ENCODE results near the gene BGN. TPM values are rescaled to one million over a fixed set of nuclear protein-coding genes. Genes with fewer than 3 reads are reported as not detected.

BGN gene
- total and polyA plus RNA-seq, 12 donors: 38.7 to 202 (median 68.0) TPM

DNA sequence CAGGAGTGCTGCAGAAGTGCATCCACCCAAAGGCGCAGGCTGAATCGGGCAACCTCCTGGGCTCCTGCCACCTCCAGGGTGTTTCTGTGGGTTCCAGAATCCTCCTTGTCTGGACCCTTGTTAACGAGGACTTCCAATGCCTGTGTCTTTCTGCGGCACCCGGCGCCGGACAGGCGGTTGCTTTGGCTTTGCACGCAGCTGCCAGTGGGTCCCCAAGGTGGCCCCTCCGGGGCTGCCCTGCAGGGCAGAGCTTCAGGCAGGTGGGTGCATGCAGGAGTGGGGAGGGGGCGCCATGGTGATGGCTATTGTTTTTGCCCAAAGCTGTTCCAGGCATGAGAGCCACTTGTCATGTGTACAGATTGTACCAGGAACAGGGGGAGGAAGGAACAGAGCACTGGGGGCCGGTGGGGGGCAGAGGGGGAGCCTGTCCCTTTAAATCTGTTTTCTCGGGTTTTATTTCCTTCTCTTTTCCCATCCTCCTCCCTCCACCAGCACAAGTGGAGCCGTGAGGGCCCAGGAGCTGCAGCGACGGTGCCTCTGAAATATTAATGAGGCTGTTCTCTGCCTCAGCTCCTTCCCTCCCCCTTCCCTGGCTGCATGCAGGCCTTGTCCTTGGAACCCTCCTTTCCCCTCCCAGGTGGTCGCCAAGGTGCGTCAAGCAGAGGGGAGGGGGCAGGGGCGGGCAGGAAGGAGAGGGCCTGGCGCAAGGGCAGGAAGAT, 35.8 kb downstream of the BGN start:
- ATAC-seq: no peak
- H3K4me1 ChIP-seq: no peaks in the 10 kb centered on the region
- no peaks in the 10 kb centered on the region for H3K9me3 ChIP-seq
- no peak overlapping the region for H3K27ac ChIP-seq
- no peak for DNase-seq
- intact Hi-C loops (cut with DNase I): loop anchor here in 1 of 10 donors (10.0 kb wide), 1 partner anchor 496 kb away; no protein-coding TSS in a partner anchor
- H3K4me3 ChIP-seq: no peak overlapping the region
- TF ChIP-seq, protein P1, sequence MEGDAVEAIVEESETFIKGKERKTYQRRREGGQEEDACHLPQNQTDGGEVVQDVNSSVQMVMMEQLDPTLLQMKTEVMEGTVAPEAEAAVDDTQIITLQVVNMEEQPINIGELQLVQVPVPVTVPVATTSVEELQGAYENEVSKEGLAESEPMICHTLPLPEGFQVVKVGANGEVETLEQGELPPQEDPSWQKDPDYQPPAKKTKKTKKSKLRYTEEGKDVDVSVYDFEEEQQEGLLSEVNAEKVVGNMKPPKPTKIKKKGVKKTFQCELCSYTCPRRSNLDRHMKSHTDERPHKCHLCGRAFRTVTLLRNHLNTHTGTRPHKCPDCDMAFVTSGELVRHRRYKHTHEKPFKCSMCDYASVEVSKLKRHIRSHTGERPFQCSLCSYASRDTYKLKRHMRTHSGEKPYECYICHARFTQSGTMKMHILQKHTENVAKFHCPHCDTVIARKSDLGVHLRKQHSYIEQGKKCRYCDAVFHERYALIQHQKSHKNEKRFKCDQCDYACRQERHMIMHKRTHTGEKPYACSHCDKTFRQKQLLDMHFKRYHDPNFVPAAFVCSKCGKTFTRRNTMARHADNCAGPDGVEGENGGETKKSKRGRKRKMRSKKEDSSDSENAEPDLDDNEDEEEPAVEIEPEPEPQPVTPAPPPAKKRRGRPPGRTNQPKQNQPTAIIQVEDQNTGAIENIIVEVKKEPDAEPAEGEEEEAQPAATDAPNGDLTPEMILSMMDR (IDR thresholded peaks at IDR 0.05): no peak
- 70 to 81% methylated on average over 16 to 19 of the region's 20 CpGs for WGBS, 2 donors
- H3K27me3 ChIP-seq: peaks cover 0 to 45% (median 3%) of the 10 kb centered on the region in 7 donors
- no peaks in the 10 kb centered on the region for H3K36me3 ChIP-seq

- ATAC-seq: peak in 1 of 8 donors; percentile 5
- WGBS, 2 donors: 68 to 78% methylated on average over 15 of the region's 15 CpGs
- no peaks in the 10 kb centered on the region for H3K36me3 ChIP-seq
- no peaks in the 10 kb centered on the region for H3K4me1 ChIP-seq
- TF ChIP-seq, protein P1 (IDR thresholded peaks at IDR 0.05): no peak
- peaks cover 0 to 27% (median 0%) of the 10 kb centered on the region in 7 donors for H3K27me3 ChIP-seq
- intact Hi-C loops (cut with DNase I): loop anchor here in 1 of 10 donors (10.0 kb wide), 1 partner anchor 498 kb away; no protein-coding TSS in a partner anchor
- no peaks in the 10 kb centered on the region for H3K9me3 ChIP-seq
- no peak for DNase-seq
- H3K27ac ChIP-seq: no peak overlapping the region
- no peak overlapping the region for H3K4me3 ChIP-seq
These were observed 38.3 kb downstream of the BGN start for GRCh38 chrX:153533091-153533490.

DNA sequence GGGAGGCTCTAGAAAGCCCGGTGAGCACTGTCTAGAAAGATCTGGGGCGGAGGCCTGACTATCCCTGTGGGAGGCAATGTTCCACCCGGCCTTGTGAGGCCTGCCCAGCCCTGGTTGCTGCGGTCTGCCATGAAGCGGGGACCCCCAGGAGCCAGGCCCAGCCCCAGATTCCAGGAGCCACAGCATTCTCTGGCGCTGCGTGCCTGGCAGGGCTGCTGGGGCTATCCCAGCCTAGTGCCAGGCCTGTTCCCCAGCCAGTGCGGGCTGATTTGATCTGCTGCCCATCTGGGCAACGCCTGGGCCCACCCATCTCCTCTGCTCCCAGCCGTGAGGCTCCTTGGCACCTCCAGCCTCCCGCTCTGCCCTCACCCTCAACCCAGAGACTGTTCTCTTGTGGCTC, 42.3 kb downstream of the BGN start:
- TF ChIP-seq, protein P1 (IDR thresholded peaks at IDR 0.05): no peak
- no peak for ATAC-seq

DNA sequence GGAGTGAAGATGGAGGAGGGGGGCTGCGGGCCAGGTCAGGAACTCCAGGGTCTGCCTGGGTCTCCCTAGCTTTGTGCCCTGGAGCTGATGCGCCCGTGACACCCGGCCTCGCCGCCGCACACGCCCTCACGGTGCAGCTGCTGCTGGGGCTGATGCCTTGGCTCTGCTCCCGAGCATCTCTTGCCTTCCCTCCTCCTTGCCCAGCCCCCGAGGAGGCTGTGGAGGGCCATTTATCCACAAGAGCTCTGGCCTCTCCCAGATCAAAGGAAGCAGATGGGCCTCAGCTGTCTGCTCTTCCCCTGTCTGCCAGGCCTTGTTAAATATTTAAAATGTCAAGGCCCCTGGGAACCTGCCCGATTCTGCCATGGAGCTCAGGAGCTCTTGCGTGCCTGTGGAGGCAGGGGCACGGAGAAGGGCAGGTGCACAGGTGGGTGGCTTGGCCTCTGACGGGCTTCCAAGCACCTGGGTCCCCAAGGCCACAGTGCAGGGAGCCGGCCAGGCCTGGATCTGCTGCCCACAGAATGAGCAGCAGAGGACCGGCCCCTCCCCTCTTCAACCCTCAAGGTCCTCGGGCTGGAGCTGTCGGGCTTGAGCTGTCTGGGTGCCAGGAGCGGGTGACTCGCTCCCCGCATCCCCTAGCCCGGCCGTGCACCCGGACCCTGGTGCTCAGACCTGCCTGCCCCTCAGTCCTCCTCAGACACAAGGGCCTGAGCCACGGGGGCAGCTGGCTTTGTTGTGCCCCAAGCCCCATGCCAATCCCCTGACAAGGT, 42.9 kb downstream of the BGN start:
- Histone ChIP-seq H3K4me1 (no peaks in the 10 kb centered on the region), H3K27ac (no peak overlapping the region), H3K9me3 (no peaks in the 10 kb centered on the region), H3K4me3 (no peak overlapping the region), H3K36me3 (no peaks in the 10 kb centered on the region), H3K27me3 (peaks cover 0 to 36% (median 0%) of the 10 kb centered on the region in 7 donors)
- intact Hi-C loops (cut with DNase I): loop anchor here in 4 of 10 donors (5.0 to 10.0 kb wide), 2 partner anchors 130 to 503 kb away; no protein-coding TSS in a partner anchor
- TF ChIP-seq, protein P1 (IDR thresholded peaks at IDR 0.05): no peak
- WGBS, 2 donors: 79 to 84% methylated on average over 25 to 26 of the region's 26 CpGs
- DNase-seq (no peak), ATAC-seq (no peak)

More for the DNA sequence above, 42.3 kb downstream of the BGN start:
- H3K27ac ChIP-seq: no peak overlapping the region
- H3K4me1 ChIP-seq: no peaks in the 10 kb centered on the region
- DNase-seq: no peak
- H3K27me3 ChIP-seq: peaks cover 0 to 39% (median 0%) of the 10 kb centered on the region in 7 donors
- no peaks in the 10 kb centered on the region for H3K36me3 ChIP-seq
- no peak overlapping the region for H3K4me3 ChIP-seq
- WGBS, 2 donors: 80 to 83% methylated on average over 6 to 11 of the region's 11 CpGs
- intact Hi-C loops (cut with DNase I): loop anchor here in 4 of 10 donors (5.0 to 10.0 kb wide), 2 partner anchors 130 to 502 kb away; no protein-coding TSS in a partner anchor
- H3K9me3 ChIP-seq: no peaks in the 10 kb centered on the region
